SK-N-SH treated with all-trans-retinoic acid at 6 μM for 48 hours (cell line): ENCODE measurements around the gene CLEC20A.

Experiments used
- ATAC-seq: fragments of 200-7000 bp; cut with Tn5 transposase; 3 replicates; pipeline ENCODE4 v1.9.1; 2020; ENCODE audit warnings: mild to moderate bottlenecking, moderate library complexity
- ARNTL ChIP-seq: fragments of 450-650 bp; formaldehyde crosslinking; IDR thresholded peaks from 2 replicates; pipeline ENCODE4 v1.5.0; 2020; ENCODE audit warnings: low read depth, mild to moderate bottlenecking, moderate library complexity, borderline replicate concordance
- CREB5 ChIP-seq: fragments of 250-450 bp; sonication (Bioruptor Pico); IDR thresholded peaks from 2 replicates; pipeline ENCODE4 v1.5.1; 2020; ENCODE audit warnings: low read depth, mild to moderate bottlenecking, moderate library complexity
- CSDC2 ChIP-seq: fragments of 250-450 bp; sonication (Bioruptor Pico); IDR thresholded peaks from 2 replicates; pipeline ENCODE4 v1.5.0; 2020; ENCODE audit warnings: mild to moderate bottlenecking, moderate library complexity
- CSRNP3 ChIP-seq: fragments of 250-450 bp; sonication (Bioruptor Pico); IDR thresholded peaks from 2 replicates; pipeline ENCODE4 v1.5.1; 2021; ENCODE audit warnings: mild to moderate bottlenecking, moderate library complexity
- ISL1 ChIP-seq: fragments of 250-450 bp; sonication (Bioruptor Pico); IDR thresholded peaks from 2 replicates; pipeline ENCODE4 v2.1.2; 2022; ENCODE audit warnings: mild to moderate bottlenecking, moderate library complexity
- OSR1 ChIP-seq: fragments of 250-450 bp; sonication (Bioruptor Pico); IDR thresholded peaks from 2 replicates; pipeline ENCODE4 v1.8.0; 2022; ENCODE audit warnings: moderate library complexity, mild to moderate bottlenecking, inconsistent platforms
- PATZ1 ChIP-seq: fragments of 250-450 bp; sonication (Bioruptor Pico); IDR thresholded peaks from 2 replicates; pipeline ENCODE4 v1.8.0; 2020; ENCODE audit warnings: mild to moderate bottlenecking, moderate library complexity, borderline replicate concordance
- PPARA ChIP-seq: fragments of 250-450 bp; sonication (Bioruptor Pico); IDR thresholded peaks from 2 replicates; pipeline ENCODE4 v1.5.0; 2020; ENCODE audit warnings: mild to moderate bottlenecking, borderline replicate concordance
- RARB ChIP-seq: fragments of 250-450 bp; sonication (Bioruptor Pico); IDR thresholded peaks from 2 replicates; pipeline ENCODE4 v1.8.0; 2021; ENCODE audit warnings: mild to moderate bottlenecking, moderate library complexity
- SNAI2 ChIP-seq: fragments of 250-450 bp; sonication (Bioruptor Pico); IDR thresholded peaks from 2 replicates; pipeline ENCODE4 v1.5.0; 2020; ENCODE audit warnings: mild to moderate bottlenecking, moderate library complexity
- TOX ChIP-seq: fragments of 250-450 bp; sonication (Bioruptor Pico); IDR thresholded peaks from 2 replicates; pipeline ENCODE4 v1.8.0; 2021; ENCODE audit warnings: mild to moderate bottlenecking, moderate library complexity, borderline replicate concordance
- ZC3H10 ChIP-seq: fragments of 250-450 bp; sonication (Bioruptor Pico); IDR thresholded peaks from 2 replicates; pipeline ENCODE4 v1.5.1; 2021; ENCODE audit warnings: mild to moderate bottlenecking, moderate library complexity
- ZFP3 ChIP-seq: fragments of 250-450 bp; sonication (Bioruptor Pico); IDR thresholded peaks from 2 replicates; pipeline ENCODE4 v1.5.0; 2020; ENCODE audit warnings: mild to moderate bottlenecking, moderate library complexity
- ZFP30 ChIP-seq: fragments of 450-650 bp; formaldehyde crosslinking; IDR thresholded peaks from 2 replicates; pipeline ENCODE4 v1.5.0; 2022; ENCODE audit warnings: mild to moderate bottlenecking, moderate library complexity
- ZNF8 ChIP-seq: fragments of 450-650 bp; formaldehyde crosslinking; IDR thresholded peaks from 2 replicates; pipeline ENCODE4 v1.5.0; 2020; ENCODE audit warnings: mild to moderate bottlenecking, moderate library complexity
- TF ChIP-seq, protein P1 (sequence below): fragments of 250-450 bp; sonication (Bioruptor Pico); IDR thresholded peaks from 2 replicates; pipeline ENCODE4 v1.5.0; 2020; ENCODE audit warnings: mild to moderate bottlenecking, moderate library complexity

The CLEC20A gene

DNA sequence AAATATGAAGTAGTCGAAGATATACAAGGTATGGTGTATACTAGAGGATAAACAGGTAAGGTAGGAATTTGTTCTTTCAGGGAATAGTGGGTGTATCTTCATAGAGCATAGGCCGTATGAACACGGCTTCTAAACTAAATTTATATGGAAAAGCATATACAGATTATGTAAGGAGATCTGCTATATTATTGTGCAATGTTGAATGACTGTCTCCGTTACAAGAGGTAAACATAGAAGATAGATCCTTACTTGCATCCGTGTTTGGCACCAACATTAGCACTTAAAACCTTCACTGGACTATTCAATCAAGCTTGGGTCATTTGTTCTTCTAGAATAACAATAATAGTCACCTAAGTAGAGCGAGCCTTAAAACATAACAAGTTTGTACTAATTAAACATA lies 45.9 kb downstream of the CLEC20A start:
- ATAC-seq: no peak

GRCh38 chr1:178442925-178443324 lies 53.8 kb downstream of the CLEC20A start:
- no peak for ATAC-seq
- TF ChIP-seq PPARA (no peak), ZC3H10 (CRISPR knock-in tag) (no peak), CSRNP3 (CRISPR knock-in tag) (no peak), RARB (CRISPR knock-in tag) (no peak), CREB5 (CRISPR knock-in tag) (no peak), PATZ1 (CRISPR knock-in tag) (no peak), ZNF8 (CRISPR knock-in tag) (no peak), ZFP3 (CRISPR knock-in tag) (no peak), CSDC2 (no peak), ISL1 (CRISPR knock-in tag) (no peak), TOX (CRISPR knock-in tag) (no peak), ZFP30 (no peak), ARNTL (CRISPR knock-in tag) (no peak)
- TF ChIP-seq, protein P1, sequence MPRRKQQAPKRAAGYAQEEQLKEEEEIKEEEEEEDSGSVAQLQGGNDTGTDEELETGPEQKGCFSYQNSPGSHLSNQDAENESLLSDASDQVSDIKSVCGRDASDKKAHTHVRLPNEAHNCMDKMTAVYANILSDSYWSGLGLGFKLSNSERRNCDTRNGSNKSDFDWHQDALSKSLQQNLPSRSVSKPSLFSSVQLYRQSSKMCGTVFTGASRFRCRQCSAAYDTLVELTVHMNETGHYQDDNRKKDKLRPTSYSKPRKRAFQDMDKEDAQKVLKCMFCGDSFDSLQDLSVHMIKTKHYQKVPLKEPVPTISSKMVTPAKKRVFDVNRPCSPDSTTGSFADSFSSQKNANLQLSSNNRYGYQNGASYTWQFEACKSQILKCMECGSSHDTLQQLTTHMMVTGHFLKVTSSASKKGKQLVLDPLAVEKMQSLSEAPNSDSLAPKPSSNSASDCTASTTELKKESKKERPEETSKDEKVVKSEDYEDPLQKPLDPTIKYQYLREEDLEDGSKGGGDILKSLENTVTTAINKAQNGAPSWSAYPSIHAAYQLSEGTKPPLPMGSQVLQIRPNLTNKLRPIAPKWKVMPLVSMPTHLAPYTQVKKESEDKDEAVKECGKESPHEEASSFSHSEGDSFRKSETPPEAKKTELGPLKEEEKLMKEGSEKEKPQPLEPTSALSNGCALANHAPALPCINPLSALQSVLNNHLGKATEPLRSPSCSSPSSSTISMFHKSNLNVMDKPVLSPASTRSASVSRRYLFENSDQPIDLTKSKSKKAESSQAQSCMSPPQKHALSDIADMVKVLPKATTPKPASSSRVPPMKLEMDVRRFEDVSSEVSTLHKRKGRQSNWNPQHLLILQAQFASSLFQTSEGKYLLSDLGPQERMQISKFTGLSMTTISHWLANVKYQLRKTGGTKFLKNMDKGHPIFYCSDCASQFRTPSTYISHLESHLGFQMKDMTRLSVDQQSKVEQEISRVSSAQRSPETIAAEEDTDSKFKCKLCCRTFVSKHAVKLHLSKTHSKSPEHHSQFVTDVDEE (CRISPR knock-in tag): no peak

More for the DNA sequence above, 45.9 kb downstream of the CLEC20A start:
- TF ChIP-seq SNAI2 (CRISPR knock-in tag) (no peak), TOX (CRISPR knock-in tag) (no peak), OSR1 (CRISPR knock-in tag) (no peak), RARB (CRISPR knock-in tag) (no peak), ZFP30 (no peak), ZNF8 (CRISPR knock-in tag) (no peak), CREB5 (CRISPR knock-in tag) (no peak), PATZ1 (CRISPR knock-in tag) (no peak), ZFP3 (CRISPR knock-in tag) (no peak), ARNTL (CRISPR knock-in tag) (no peak), ZC3H10 (CRISPR knock-in tag) (no peak), PPARA (no peak)
- TF ChIP-seq, protein P1 (CRISPR knock-in tag): no peak
